NCI-H187 (cell line): ENCODE measurements around the gene PDIA2.

Experiments used
- DNase-seq, 2 experiments: peaks; one replicate each; lab custom pipeline; 2025; lab: John Stamatoyannopoulos, UW

PDIA2 gene

DNA sequence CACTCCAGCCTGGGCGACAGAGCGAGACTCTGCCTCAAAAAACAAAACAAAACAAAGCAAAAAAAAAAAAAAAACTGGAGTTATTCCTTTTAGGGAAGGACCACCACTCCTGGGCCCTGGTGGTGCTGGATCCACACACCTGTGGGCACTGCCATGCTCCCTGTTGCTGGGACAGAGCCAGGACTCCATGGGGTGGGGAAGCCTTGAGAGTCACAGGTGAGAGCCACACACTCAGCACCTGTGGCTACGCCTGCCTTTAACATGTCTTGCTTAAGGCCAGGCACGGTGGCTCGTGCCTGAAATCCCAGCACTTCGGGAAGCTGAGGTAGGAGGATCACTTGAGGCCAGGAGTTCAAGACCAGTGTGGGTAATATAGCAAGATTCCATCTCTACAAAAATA lies 18.3 kb downstream of the PDIA2 start:
- no peak for DNase-seq

DNA sequence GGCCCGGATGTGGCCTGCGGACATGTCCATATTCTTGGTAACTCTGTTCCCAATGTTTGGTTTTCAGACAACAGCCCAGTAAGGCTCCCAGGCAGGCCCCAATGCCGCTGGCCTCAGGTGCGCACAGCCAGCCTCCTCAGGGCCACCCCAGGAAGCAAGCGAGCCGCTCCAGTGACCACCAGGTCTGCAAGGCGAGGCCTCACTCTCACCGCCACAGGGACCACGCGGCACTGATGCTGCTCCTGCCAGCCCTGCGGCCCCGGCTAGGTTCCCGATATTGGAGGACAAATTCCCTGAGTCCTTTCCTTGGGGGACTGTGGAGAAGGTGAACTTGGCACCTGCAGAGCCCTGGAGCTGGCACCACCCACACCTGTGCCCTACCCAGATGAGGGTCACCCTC lies 19.0 kb downstream of the PDIA2 start:
- no peak for DNase-seq

GRCh38 chr16:303760-304505 lies 21.0 kb downstream of the PDIA2 start:
- DNase-seq = no peak

- peak in 1 of 2 experiments; percentile 25 for DNase-seq
These were observed 23.1 kb downstream of the PDIA2 start for GRCh38 chr16:305916-306626.

- peak; percentile 24 to 47 for DNase-seq
These were observed 24.0 kb downstream of the PDIA2 start for GRCh38 chr16:306911-307370.

DNA sequence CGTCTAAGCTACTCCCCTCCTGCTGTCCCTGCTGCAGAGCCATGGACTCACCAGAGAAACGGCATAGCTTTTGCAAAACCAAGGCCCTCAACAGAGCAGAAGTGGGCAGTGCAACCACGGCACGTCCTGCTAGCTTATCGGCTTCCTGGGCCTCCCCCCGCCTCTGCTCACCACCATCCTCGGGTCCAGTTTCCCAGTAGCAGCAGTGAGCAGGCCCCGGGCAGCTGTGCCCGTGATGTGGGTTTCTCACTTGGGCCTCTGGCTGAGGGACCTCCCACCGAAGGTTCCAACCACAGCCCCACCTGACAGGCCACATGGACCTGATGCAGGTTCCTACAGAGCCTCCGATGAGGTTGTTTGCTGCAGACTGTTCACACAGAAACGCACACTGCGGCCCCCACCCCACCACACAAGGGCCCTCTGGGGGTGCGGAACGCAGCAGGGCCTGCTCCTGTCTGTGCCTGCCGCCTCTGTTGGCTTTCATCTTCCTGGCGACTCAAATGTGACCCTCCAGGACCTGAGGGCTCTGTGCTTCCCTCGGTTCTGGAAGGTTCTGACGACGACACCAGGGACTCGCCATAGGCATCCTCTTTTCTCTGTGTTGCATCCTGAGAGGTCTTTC lies 24.8 kb downstream of the PDIA2 start:
- no peak for DNase-seq

- no peak for DNase-seq
These were observed 26.5 kb downstream of the PDIA2 start for GRCh38 chr16:309476-309875.

GRCh38 chr16:311725-312124 lies 28.8 kb downstream of the PDIA2 start:
- DNase-seq = no peak

GRCh38 chr16:314351-314750 lies 31.4 kb downstream of the PDIA2 start:
- no peak for DNase-seq

DNA sequence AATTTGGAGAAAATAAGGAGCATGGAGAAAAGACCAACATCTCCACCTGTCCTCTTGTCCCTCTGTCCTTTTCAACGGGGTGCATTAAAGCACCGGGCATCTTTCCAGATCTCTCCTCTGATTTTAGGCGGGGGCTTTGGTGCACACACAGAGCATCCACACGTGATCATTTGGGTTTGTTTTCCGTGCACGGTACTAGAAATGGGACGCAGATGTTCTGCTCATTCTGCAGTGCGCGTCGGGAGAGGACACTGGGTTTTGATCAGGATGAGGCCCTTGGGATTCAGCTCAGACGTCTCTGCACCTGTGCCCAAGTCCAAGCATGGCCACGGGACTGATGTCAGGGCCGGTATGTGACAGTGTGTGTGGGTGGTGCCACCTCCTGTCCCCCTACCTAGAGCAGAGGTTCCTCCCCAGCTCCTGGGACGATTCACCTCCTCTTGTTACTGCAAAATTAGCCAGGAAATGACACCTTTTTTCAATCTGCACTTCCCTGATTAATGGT lies 31.9 kb downstream of the PDIA2 start:
- peak; percentile 20 to 35 for DNase-seq

GRCh38 chr16:316741-317464 lies 33.9 kb downstream of the PDIA2 start:
- no peak for DNase-seq

DNA sequence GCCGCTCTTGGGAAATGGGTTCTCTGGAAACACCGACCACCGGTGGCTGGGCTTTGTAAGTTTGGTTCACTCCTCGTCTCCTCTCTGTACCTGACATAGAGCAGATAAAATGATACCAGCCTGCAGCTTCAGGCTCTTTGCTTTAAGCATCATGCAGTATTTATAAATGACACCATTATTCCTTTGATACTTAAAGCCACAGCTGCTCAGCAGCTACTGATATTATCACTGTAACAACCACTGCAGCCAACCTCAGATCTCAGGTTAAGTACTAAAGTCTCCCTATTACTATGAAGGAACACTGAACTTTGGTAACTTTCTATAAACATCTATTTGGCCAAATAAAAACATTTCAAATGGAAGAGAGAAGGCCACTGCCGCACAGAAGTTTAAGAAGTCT lies 34.6 kb downstream of the PDIA2 start:
- no peak for DNase-seq

GRCh38 chr16:318628-319027 lies 35.7 kb downstream of the PDIA2 start:
- DNase-seq = no peak

DNA sequence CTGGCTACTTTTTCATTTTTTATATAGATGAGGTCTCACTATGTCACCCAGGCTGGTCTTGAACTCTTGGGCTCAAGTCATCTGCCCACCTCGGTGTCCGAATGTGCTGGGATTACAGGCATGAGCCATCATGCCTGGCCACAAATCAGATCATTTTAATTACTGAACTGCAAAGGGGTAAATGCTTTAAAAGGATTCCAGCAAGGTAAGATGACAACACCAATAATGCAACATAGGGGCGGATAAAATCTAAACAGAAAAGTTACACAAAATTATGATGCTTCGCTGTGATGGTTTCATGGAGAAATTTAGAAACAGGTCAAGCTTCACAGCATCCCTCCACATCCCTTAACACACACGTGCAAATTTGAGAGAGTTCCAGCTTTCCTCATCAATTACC lies 37.2 kb downstream of the PDIA2 start:
- DNase-seq = no peak

GRCh38 chr16:321532-321931 lies 38.6 kb downstream of the PDIA2 start:
- DNase-seq = no peak

- DNase-seq = no peak
These were observed 39.6 kb downstream of the PDIA2 start for GRCh38 chr16:322476-323143.

GRCh38 chr16:324201-324450 lies 41.2 kb downstream of the PDIA2 start:
- no peak for DNase-seq

- no peak for DNase-seq
These were observed 41.7 kb downstream of the PDIA2 start for GRCh38 chr16:324451-325334.

- no peak for DNase-seq
These were observed 42.6 kb downstream of the PDIA2 start for GRCh38 chr16:325375-326145.

DNA sequence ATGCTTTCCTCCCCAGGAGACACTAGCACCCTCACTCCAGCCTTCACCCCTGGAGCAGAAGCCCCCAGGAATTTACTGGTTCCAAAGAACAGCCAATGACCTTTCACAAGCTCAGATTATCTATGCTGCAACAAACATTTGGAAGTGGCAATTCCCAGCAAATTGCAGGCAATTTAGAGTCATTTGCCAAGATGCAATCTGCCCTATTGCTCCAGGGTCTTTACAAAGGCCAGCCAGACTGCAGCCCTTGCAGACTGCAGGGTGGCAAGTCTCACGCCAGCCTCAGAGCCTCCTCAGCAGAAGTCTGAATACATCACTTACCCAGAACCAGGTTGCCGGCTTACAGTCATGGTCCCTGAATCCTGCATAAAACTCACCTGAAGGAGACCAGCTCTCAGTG lies 47.8 kb downstream of the PDIA2 start:
- DNase-seq = no peak
